ENCODE data around the gene SKIL.

SKIL gene

GRCh38 chr3:170437696-170438407, 80.3 kb downstream of the SKIL start:
- DNase-seq (ENCODE audit: low read depth) = no peak

DNA sequence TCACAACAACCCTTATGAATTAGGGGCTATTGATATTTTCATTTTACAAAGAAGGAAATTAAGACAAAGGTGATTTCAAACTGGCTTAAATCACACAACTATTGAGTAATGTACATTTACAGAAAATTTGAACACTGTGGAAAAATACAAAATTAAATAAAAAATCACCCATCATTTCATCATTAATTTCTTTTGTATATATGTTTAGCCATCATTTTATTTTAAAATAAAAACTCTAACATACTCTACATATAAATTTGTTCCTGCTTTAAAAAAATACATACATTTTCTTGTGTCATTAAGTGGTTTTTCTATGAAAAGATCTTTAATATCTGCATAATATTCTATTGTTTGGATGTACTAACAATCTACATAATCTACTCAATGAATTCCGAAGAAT, 81.3 kb downstream of the SKIL start:
- no peak for DNase-seq (ENCODE audit: low read depth)

DNA sequence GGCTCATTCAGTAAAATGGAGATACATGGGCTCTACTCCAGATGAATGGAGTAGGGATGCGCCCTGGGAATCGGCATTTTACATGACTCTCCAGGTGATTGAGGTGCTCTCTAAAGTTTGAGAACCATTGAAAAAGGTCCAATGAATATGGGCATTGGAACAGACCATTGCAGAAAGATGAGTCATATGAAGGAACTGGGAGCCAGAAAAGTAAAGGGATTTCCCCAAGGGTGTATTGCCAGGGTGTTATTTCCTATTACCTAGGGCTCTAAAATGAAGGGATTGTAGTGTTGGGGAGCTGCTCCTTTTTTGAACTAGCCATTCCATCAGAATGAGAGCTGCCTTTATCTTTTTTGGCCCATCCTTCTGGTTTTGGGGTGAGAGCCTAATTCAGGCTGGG, 82.8 kb downstream of the SKIL start:
- DNase-seq (ENCODE audit: low read depth) = no peak

- DNase-seq (ENCODE audit: low read depth) = no peak
Observed at GRCh38 chr3:170441412-170441811, 83.9 kb downstream of the SKIL start.

DNA sequence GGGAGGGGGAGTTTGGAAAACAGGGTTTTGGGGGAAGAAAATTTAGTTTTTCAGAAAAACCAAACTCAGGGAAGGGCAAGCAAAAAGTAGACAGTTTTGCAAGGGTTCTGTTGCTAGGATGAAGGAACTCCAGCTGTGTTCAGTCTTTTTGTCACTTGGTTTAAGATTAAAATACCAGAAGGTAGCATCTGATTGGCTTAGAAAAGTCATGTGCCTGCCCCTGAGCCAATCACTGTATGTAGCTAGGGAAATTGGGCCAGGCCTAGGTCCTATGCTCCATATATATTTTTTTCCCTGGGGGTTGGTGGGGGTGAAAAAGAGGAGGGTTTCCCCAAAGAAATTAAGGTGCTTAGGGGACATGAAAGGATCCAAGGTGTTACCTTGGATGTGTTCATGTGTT, 85.4 kb downstream of the SKIL start:
- no peak for DNase-seq (ENCODE audit: low read depth)

GRCh38 chr3:170443457-170443856, 85.9 kb downstream of the SKIL start:
- no peak for DNase-seq (ENCODE audit: low read depth)
